Endometrium (tissue), 2 donors: ENCODE results near the gene RGS5.
"Not testable (repeated sequence)": the region's sequence is repeated elsewhere in the genome, so short reads cannot be mapped to it uniquely, and the experiment has no call there.

Experiments
- FAIRE-seq: peaks from 2 replicates; lab custom pipeline; 2012; peaks lifted over from hg19 to GRCh38; lab: Jason Lieb, UNC
- donor health status: control.
- donor health status: control.

The RGS5 gene, protein sequence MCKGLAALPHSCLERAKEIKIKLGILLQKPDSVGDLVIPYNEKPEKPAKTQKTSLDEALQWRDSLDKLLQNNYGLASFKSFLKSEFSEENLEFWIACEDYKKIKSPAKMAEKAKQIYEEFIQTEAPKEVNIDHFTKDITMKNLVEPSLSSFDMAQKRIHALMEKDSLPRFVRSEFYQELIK

GRCh38 chr1:163202833-163203451 is at the start of gene RGS5:
TSS of gene RGS5 (minus strand) at chr1:163202916. CDS start at chr1:163202835, 81 bp downstream.
- no peak for FAIRE-seq

DNA sequence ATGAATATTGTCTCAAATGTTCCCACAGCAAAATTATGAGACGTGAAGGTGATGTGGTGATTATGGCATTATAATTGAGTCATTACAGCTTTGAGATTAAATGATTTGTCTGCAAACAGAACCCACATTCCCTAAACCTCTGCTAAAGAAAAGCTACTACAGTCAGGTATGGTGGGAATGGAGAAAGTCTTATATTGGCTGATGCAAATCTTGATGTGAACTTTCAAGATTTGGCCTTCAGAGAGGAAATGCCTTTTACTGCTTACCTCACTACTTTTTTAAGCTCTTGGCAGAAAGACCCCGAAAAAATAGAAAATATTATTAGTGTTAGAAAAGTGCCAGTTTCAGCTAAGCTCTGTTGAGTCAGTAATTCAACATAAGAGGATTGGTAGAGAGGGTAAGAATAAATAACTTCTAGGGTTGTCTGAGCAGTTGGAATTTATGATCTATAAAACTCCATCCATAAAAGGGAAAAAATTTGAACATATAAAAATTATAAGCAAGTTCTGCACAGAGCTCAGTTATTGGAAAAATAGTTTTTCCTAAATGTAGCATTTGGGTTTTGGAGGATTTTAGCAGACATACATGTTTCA is 47.8 kb upstream of the RGS5 start:
- FAIRE-seq = no peak

DNA sequence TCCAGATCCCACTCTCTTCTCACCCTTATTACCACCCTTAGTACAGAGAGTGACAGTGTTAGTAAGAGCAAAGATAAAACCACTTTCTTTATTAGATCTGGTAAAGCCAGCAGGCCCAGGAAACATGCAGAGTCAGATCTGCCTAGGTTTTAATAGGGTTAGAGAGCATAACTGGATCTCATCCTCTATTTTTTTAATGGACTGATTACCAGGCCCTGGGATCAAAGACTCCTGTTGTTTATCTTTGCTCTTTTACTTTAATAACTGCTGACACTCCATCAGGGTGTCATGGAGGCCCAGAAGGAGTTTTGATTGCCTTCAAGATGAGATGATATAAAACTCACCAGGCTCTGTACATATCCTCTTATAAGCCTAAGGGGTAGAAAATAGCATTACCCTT is 45.3 kb upstream of the RGS5 start:
- FAIRE-seq = no peak

DNA sequence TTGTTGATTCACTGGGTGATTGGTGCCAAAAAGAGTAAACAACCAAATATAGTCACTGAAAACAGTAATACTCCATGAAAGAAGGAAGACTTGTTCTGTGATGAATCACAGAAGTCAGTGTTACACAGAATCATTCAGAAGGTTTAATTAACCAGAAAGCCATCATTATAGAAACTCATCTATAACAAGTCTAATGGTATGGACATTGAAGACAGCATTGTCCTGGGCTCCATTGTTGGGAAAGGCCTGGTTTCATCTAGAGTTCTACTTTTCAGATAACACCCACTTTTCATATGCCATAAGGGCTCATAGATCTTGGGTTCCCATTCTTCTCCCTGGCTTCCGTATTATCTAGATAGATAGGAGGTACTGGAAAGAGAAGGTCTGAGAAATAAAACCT is 41.9 kb upstream of the RGS5 start:
- FAIRE-seq = not testable (repeated sequence)

DNA sequence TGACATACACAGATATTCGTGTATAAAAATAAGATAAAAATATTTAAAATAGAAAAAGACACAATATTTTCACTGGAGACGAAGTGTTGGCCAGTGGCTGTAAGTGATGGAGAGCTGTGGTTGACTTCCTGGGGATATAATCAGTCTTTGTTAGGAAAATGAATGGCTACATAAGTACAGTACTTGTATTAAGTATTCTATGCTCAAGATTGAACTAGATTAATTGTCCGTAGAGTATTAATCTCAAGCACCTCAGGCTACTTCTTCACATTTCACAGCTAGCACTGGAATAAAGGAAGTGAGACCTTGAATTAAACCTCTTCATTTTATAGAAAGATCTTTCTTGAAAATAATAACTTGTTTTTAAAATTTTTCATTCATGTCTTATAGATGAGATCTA is 39.0 kb upstream of the RGS5 start:
- FAIRE-seq = no peak

GRCh38 chr1:163240705-163241104 is 38.0 kb upstream of the RGS5 start:
- FAIRE-seq = no peak

GRCh38 chr1:163233643-163234042 is 30.9 kb upstream of the RGS5 start:
- FAIRE-seq = not testable (repeated sequence)

GRCh38 chr1:163231385-163231784 is 28.7 kb upstream of the RGS5 start:
- no peak for FAIRE-seq

DNA sequence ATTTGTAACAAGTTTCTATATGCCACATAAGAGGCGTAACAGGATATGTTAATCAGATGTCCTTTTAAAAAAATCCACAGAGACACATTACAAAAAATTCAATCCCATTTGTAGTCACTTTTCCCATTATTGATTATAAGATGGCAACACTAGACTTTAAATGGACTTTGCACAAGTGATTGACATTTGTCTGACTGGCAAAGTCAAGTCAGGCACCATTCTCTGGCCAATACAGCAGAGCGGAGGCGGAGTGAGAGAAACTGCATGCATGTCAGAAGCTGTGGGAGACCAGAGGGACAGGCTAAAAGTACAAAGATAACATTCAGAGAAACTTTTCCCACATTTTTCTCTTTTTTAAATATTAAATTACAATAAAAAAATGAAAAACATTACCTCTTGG is 28.1 kb upstream of the RGS5 start:
- FAIRE-seq = no peak

- FAIRE-seq = not testable (repeated sequence)
Measured at GRCh38 chr1:163228271-163228670, 25.6 kb upstream of the RGS5 start.

DNA sequence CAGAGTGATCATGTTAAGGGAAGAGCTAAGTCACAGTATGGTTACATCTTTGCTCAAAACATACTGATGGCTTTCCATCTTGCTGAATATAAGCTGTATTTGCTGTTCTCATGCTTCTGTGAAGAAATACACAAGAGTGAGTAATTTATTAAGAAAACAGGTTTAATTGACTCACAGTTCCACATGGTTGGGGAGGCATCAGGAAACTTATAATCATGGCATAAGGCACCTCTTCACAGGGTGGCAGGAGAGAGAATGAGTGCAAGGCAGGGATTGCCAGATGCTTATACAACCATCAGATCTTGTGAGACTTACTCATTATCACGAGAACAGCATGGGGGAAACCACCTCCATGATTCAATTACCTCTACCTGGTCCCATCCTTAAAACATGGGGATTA is 24.4 kb upstream of the RGS5 start:
- no peak for FAIRE-seq

GRCh38 chr1:163213626-163214025 is 10.9 kb upstream of the RGS5 start:
- FAIRE-seq = peak; percentile 63

DNA sequence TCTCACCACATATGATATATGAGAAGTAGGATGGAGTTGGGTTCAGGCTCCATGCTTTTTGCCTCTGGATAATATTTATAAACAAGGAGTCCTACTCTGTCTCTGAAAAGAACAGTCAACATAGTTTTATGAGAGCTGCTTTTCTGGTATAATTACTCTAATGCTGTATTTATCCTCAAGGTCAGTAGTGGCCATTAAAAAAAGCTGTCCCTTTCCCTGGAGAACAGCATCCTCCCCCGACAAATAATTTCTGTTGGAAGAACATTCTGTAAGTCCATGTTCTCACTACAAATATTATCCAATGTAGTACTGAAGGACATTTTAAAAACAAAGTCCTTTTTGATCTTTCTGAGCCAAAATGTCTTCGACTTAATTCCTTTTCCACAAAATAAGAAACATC is 9.0 kb upstream of the RGS5 start:
- FAIRE-seq = peak; percentile 91

DNA sequence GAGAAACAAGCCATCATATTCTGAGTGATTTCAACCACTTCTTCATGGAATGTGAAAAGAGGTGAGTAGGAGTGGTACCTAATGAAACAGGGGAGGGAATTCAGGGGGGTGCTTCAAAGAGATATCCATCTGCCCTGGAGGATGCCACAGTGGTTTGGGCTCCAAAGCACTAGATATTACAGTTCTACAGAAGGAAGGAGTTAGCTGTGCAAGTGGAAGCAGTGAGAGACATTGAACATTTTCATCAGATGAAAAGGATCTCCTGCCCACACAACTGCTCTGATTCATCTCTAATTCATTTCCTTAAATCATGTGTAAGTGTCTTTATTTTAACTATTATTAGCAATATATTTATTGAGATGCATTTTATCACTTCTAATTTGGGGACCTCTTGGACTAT is 2.8 kb upstream of the RGS5 start:
- FAIRE-seq = no peak

DNA sequence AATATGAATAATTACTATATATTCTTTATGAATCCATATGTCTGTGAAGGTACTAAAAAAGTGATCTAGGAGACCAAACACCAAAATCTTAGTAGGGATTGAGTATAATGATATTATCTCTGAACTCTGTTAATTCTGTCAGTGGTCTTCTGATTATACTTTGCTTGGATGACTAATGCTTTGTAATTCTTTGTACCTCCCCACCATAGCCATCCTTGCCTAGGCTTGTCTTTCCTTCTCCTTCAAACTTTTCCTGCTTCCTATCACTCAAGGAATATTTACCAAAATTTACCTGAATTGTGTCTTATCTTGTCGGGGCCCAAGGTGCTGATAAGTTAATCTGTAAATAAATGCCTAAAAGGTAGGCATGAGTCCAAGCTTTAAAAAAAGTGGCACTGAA is 845 bp upstream of the RGS5 start:
- FAIRE-seq = no peak

DNA sequence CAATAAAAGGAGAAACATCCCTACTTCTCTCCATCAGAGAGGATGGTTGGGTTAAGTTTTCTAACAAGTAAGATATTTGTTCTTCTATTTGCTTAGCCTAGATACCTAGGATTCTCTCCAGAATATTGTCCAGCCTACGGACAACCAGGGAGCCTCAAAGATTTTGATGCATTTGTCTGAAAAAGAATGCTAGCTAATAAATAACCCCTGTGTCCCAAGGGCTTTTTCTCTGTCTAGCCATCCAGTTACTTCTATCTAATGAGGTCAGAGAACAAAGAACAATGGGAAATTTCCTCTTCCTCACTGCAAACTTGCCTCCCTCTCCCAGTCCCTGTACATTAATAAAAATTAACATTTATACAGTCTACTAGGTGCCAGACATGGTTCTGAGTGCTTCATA is 810 bp downstream of the RGS5 start:
- no peak for FAIRE-seq

DNA sequence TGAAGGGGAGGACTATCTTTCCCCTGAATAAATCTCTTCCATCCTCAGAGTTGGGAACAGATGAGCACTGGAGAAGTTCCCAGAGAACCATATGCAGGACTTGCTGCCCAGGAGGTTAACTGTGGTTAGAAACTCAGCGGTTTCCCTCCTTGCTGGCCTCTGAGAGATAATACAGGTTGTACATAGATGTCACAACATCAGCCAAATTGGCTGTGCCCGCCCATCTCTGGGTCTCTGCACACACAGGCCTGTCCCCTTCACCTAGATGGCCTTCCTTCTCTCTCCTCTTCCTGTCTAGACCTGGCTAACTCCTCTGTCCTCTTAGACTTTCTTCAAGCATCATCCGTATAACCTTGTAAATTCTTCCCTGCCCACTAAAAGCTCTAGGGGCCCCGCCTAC is 5.7 kb downstream of the RGS5 start:
- no peak for FAIRE-seq

GRCh38 chr1:163196449-163196787 is 6.3 kb downstream of the RGS5 start:
- FAIRE-seq = no peak

GRCh38 chr1:163195728-163196448 is 6.8 kb downstream of the RGS5 start:
- FAIRE-seq = no peak

- FAIRE-seq = no peak
Measured at GRCh38 chr1:163191301-163191700, 11.4 kb downstream of the RGS5 start.

- no peak for FAIRE-seq
Measured at GRCh38 chr1:163188947-163189346, 13.8 kb downstream of the RGS5 start.

- FAIRE-seq = no peak
Measured at GRCh38 chr1:163187849-163188248, 14.9 kb downstream of the RGS5 start.

GRCh38 chr1:163186862-163187261 is 15.9 kb downstream of the RGS5 start:
- FAIRE-seq = no peak
